ENCODE data around the gene ACTL10.

Gene ACTL10

GRCh38 chr20:33677991-33678702 lies 11.4 kb downstream of the ACTL10 start:
- DNase-seq (ENCODE audit: low spot score) = no peak

- DNase-seq (ENCODE audit: low spot score) = no peak
Measured at GRCh38 chr20:33679758-33680485, 13.2 kb downstream of the ACTL10 start.

- no peak for DNase-seq (ENCODE audit: low spot score)
Measured at GRCh38 chr20:33680686-33681085, 13.9 kb downstream of the ACTL10 start.

GRCh38 chr20:33681288-33681687 lies 14.5 kb downstream of the ACTL10 start:
- DNase-seq (ENCODE audit: low spot score) = no peak

DNA sequence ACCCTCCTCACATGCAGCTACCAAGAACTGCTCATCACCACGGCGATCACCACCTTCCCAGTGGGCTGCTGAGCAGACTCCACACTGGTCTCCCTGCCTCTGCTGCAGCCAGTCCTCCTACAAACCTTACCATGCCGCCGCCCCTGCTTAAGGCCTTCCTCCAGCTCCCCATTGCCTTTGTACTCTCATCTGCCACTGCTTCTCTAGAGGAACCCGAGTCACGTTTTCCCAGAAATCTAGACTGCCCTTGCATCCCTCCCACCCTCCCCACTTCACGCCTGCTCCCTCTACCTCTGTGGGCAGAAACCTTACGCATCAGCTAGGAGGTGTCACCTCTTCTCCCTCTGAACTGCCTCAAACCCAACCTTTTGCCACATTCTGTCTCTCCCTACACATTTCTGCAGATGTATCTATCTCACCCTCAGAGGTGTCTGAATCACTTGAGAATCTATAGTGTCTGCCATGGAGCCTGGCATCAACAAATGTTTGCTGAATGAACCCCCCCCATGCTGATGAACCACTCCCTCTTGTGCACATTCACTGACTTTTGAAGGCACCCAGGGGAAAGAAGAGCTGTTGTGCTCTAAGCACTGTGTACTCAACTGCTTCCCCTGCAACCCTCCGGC lies 15.1 kb downstream of the ACTL10 start:
- DNase-seq (ENCODE audit: low spot score) = no peak

DNA sequence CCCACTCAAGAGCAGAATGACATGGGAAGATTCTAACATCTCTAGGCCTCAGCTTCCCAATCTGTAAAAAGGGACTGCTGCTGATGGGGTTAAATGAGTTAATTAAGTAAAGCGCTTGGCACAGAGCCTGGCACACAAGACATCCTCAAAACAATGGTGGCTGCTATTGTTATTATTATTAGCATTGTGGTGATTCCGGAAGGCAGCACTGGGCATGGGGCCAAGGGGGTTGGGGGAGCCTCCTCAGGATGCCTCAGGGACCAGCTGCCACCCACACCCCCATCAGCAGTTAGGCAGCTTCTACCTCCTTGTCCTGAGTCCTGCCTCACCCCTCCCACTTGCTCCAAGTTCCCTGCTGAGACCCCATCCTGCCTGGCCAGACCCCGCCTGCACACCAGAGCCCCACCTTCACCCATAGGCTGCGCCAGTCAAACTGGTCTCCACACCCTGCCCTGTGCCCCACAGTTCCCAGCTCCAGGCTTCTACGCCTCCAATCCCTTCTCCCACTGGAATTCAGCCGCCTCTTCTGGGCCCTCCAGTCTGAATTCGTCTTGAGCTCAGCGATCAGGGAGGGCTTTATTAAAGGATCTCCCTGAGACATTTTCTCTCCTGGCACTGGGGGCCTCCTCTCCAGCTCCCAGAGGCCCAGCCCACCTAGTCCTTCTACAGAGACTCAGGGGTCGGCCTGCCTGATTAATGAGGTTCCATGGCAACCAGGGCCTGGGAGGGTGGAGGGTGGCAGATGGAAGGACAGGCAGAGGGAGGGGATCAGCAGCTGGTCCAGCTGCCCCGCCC lies 18.0 kb downstream of the ACTL10 start:
- no peak for DNase-seq (ENCODE audit: low spot score)

DNA sequence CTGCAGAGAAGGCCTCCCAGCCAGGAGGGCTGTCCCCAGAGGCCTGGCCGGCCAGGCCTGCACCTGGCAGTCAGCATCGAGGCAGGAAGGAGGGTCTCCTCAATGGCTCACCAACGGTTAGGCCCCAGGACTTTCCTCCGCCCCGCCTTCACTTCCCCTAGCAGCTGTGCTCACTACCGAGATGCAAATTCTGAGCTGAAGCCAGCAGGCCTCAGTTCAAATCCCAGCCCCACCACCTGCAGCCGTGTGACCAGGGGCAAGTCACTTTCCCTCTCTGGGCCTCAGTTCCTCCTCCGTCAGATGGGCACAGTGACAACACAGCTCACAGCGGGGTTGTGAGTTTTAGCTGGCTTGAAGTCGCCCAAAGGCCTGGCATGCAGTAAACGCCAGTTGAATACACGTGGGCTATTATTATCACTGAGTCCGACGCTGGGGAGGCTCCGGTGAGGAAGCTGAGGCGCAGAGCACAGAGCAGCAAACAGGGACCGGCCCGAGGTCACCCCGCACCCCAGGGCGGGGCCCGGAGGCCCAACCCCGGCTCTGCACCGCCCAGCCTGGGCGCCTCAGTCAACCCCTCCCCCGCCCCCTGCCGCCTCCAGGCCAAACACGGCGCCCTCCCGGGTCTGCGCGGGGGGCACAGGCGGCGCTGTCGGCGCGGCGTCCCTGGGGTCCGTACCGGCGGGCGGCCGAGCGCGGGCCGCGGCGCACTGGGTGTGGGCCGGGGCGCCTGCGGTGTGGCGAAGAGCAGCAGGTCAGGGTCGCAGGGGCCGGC lies 18.8 kb downstream of the ACTL10 start:
- peak; percentile 92 for DNase-seq (ENCODE audit: low spot score)

DNA sequence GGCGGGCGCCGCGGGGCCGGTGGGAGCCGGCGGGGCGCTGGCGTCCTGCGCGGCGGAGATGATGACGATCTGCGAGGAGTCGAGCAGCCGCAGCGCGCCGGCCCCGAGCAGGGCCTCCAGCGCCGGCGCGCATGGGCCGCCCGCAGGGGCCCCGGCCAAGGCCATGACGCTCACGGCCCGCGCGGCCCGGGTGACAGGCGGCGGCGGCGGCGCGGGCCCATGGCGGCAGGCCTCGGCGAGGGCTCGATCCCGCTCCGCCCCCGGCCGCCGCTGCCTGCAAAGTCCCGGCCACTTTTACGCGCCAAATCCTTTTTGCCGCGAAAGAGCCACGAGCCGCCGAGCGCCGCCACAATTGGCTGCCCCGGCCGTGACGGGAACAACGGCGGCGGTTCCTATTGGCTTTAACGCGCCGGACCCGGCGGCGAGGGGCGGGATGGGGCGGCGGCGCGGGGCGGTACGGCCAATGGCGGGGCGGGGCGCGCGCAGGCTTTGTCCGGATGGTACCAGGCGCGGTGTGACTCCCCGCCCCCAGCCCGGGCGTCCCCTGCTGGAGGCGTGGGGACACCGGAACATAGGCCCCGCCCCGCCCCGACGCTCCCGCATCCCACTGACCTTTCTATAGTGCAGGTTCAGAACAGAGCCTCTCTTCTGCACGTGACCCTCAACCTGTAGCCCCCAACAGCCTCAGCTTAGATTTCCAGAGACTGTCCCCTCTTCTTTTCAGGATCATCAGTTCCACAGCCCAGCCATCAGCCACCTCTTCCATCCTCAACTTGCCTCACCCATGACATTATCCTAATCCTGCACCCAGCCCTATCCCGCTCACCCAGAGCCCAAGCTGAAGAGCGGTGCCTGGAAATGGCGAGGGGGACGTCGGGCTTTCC lies 19.6 kb downstream of the ACTL10 start, which contains the start of gene E2F1:
E2F1 (minus strand) TSS at position 286 of the 884 bp plus-strand sequence; CDS start at position 165, 121 bp downstream.
- peak; percentile 100 for DNase-seq (ENCODE audit: low spot score)

- DNase-seq (ENCODE audit: low spot score) = no peak
Measured at GRCh38 chr20:33686984-33687366, 20.2 kb downstream of the ACTL10 start.

- DNase-seq (ENCODE audit: low spot score) = no peak
Measured at GRCh38 chr20:33687370-33687915, 20.7 kb downstream of the ACTL10 start.

GRCh38 chr20:33687993-33688937 lies 21.5 kb downstream of the ACTL10 start:
- no peak for DNase-seq (ENCODE audit: low spot score)

DNA sequence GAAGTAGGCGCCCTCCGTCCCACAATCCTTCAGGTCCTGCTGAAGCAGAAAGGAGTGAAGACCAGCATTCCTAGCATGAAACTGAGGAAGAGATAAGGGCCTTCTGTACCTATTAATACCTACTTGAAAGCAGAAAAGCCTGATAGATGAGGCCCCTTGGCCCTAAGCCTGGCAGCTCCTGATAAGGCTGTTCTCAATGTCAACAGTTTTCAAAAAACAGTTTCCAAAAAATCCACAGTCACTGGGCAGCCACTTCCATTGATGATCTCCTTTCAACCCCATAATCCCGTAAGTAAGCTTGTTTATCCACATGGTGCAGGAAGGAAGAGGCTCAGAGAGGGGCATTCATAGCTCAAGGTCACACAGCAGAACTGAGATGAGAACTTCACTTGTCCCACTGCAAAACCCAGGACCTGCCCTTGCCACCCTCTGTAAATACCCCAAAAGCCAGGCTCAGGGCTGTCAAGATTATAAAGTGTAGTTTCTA lies 22.2 kb downstream of the ACTL10 start:
- no peak for DNase-seq (ENCODE audit: low spot score)

- DNase-seq (ENCODE audit: low spot score) = no peak
Measured at GRCh38 chr20:33689493-33689892, 22.8 kb downstream of the ACTL10 start.

GRCh38 chr20:33689973-33690372 lies 23.2 kb downstream of the ACTL10 start:
- no peak for DNase-seq (ENCODE audit: low spot score)

GRCh38 chr20:33693289-33693688 lies 26.5 kb downstream of the ACTL10 start:
- DNase-seq (ENCODE audit: low spot score) = no peak

DNA sequence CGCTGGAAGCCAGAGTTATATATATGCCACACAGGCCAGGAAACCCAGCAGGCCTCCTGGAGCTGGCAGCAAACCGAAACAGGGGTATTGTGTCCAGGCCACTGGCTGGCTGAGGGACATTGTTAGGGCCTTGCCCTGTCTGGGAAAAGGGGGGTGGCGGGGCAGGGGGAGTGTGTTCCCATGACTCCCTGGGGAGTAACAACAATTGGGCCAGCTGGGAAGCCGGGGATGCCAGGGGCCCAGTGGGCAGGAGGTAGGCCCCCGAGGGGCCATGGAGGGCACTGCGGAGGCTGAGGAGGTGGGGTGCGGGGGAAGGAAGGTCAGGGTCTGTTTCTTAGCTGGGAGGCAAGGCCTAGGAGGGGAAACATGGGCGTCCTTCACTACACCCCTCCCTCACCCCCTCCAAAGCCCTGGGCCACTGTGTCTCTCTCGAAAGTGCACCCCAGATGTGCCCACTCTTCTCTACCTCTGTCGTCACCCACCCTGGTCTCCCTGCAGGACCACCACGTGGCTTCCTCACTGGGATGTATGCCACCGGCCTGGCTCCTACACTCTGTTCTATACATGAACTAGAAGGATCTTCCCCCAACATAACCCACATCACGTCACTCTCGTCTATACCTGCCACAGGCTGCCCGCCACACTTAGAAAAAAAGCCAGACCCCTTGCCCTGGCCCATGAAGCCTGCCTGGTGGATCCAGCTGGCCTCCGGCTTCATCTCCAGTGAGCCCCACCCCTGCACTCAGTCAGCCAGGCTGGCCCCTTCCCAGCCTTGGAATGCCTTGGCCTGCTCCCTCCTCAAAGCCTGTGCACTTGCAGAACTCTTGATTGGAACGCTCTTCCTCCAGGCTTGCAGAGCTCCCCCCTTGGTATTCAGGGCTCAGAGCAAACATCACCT lies 27.2 kb downstream of the ACTL10 start:
- no peak for DNase-seq (ENCODE audit: low spot score)

- no peak for DNase-seq (ENCODE audit: low spot score)
Measured at GRCh38 chr20:33694639-33695012, 27.9 kb downstream of the ACTL10 start.

DNA sequence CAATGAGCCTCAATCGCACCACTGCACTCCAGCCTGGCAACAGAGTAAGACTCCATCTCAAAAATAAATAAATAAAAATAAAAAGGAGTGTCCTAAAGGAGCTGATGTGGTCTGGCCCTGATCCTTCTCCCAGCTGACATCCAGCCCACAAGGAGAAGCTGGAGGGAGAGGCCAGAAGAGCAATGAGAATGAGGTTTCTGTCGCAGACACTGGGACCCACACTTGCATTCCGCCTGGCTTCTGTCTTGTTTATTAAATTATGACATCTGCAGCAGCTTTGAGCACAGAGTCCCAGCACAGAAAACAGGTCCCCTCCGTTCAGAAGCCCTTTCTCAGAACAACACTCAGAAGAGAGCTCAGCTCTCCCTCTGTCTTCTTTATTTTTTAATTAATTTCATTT lies 29.7 kb downstream of the ACTL10 start:
- DNase-seq (ENCODE audit: low spot score) = no peak
